HG03108 (cell line): Measurements from ENCODE around the gene NCAN.

Source experiments
- ATAC-seq: cut with Tn5 transposase; IDR thresholded peaks from one replicate; pipeline ENCODE4 v1.9.1; 2021; ENCODE audit warnings: moderate library complexity; ENCODE audit not compliant: unreplicated experiment

Gene NCAN

DNA sequence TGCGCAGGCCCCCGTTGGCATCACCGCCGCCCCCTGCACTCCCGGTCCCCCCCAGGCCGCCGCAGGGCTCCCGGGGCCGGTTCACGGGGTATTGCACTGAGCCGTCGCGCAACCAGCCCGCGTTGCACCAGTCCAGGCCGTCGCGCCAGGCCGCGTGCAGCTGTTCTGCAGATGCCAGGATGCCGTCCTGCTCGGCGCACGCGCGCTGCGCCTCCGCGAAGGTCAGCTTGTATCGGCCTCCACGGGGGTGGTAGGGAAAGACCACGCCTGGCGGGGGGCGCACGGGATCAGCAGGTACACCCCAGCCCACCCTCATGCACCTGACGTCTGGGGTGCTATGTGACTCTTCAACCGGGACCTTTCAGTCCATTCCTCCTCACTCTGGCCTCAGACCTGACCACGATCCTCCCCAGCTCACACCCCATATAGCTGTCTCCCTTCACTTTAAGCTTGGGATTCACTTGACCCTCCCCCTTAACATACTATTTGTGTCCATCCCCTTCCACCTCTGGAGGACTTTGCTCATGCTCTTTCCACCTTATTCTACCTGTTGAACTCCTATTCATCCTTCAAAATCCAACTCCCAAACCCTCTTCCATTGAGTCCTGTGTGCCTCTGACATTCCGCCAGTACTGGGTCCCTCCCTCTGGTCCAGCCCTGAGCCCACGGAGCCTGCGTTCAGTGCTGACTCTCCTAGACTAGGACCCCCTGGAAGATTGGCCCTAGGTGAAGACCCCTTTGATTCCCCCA, 47.0 kb downstream of the NCAN start:
- no peak for ATAC-seq

DNA sequence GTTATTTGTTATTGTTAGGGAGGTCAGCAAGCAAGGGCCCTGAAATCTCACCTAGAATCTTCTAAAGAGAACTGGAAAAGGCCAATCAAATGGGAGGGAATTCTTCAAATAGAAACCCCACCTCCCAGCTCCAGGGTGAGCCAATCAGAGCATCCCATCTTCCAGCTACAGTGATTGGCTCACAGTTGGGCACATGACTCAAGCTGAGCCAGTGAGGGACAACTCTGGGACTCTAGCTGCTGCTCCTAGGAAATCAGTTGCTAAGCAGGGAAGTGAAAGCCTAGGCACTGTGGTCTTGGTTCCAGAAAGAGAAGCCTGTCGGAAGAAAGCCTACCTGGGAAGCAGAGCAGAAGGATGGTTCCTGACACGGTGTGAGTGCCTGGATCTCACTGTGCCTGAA, 48.0 kb downstream of the NCAN start:
- ATAC-seq, result no peak

GRCh38 chr19:19260417-19261214, 48.9 kb downstream of the NCAN start:
- ATAC-seq, result no peak

DNA sequence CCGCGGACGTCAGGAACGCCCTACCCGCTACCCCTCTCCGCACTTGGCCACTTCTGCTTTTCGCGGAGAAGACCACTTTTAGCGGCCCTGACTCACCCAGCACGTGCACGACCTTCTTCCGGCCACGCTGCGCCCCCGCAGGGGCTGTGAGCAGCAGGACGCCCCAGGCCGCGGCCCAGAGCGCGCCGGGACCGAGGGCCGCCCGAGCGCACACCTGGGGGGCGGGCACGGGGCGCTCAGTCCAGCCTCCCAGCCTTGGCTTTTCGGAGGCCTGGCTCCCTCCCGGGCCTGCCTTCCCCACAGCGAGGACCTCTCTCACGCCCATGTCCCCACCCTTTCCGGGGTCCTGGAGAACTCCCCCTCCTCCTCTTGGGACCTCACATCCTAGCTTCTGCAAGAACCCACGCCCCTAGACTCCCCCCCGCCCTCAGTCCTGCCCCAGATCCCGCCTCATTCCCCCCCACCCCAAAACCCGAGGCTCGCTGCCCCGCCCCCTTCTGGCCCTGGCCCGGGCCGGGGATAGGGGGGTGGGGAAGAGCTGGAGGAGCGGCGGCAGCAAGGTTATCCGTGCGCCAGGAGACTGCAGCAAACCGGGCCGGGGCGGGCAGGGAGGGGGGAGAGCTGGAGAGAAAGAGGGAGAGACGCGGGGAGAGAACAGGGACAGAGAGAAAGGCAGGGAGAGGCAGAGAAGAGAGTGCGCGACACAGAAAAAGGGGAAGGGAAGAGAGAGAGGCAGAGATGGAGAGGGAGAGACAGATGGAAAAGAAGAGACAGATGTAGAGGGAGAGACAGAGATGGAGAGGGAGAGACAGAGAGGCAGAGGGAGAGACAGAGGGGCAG, 49.8 kb downstream of the NCAN start:
- no peak for ATAC-seq

DNA sequence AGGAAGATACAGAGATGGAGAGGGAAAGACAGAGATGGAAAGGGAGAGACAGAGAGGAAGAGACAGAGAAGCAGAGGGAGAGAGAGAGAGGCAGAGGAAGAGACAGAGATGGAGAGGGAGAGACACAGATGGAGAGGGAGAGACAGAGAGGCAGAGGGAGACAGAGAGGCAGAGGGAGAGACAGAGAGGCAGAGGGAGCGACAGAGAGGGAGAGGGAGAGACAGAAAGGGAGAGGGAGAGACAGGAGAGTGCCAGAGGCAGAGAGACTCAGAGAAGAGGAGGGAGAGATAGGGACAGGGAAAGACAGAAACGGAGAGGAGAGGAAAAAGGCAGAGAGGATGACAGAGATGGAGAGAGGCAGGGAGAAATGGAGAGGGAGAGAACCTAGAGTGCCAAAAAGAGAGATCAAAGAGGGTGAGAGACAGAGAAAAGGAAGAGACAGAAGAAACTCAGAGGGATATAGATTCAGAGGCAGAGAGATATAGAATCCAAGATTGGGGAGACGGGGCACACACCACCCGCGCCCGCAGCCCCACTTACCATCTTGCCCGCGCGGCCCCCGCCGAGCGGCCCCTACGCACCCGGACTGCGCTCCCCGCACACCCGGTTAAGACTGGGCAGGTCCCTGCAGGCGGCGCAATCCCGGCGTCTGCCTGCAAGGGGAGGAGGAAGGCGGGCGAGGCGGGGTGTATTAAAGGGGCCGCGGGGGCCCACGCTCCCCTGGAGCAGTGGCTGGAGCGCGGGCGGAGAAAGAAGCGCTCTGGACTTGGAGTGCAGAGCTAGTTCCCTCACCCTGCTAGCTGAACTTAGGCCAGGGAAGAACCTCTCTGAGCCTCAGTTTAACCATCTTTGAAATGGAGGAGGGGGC, 50.7 kb downstream of the NCAN start:
- ATAC-seq, result no peak

- no peak for ATAC-seq
Measured at GRCh38 chr19:19263886-19264487, 52.2 kb downstream of the NCAN start.

DNA sequence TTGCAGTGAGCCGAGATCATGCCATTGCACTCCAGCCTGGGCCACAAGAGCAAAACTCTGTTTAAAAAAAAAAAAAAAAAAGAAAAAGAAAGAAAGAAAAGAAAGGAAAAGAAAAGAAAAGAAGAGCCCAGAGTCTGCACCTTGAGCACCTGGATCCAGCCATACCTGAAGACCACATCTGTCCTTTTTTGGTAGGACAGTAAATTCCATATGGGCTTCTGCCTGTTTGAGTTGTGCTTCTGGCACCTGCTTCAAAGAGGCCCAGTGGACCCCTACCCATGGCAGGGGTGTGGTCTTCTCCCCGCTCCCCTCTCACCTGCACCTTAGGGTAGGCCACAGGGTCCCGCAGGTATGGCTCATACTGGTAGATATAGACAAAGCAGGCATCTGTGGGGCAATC, 55.5 kb downstream of the NCAN start:
- no peak for ATAC-seq

GRCh38 chr19:19268453-19269385, 57.0 kb downstream of the NCAN start:
- no peak for ATAC-seq

- ATAC-seq, result no peak
Measured at GRCh38 chr19:19269952-19270694, 58.4 kb downstream of the NCAN start.

DNA sequence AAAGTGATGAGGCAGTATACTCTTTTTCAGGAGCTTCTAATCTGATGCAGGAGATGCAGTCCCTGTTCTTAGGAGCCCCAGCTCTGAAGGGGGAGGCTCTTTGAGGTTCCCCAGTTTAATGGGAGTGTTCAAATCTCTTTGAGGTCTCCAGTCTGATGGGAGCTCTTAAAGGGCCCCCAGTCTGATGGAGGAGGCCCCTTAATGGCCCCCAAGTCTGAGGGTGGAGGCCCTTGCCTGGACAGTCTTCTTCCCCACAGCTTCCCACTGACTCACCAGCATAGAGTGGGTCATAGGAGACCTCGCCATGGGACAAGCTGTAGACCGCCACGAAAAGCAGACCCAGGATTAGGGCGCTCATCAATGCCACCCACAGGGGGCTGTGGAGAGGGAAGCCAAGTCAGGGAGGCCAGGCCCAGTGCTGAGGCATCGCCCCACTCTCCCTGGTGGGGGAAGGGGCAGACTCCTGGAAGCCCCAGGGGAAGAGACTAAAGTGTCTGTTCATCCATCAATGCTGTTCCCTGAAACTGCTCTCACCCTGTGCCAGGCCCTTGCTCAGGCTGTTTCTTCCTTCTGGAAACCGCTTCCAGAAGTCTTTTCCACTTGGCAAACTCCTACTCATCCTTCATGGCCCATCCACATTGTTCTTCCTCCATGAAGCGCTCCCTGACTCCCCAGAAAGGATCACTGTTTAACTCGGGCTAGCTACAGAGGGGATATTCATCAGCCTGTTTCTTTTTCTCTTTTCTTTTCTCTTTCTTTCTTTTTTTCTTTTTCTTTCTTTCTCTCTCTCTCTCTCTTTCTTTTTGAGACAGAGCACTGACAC, 59.2 kb downstream of the NCAN start:
- ATAC-seq, result no peak

DNA sequence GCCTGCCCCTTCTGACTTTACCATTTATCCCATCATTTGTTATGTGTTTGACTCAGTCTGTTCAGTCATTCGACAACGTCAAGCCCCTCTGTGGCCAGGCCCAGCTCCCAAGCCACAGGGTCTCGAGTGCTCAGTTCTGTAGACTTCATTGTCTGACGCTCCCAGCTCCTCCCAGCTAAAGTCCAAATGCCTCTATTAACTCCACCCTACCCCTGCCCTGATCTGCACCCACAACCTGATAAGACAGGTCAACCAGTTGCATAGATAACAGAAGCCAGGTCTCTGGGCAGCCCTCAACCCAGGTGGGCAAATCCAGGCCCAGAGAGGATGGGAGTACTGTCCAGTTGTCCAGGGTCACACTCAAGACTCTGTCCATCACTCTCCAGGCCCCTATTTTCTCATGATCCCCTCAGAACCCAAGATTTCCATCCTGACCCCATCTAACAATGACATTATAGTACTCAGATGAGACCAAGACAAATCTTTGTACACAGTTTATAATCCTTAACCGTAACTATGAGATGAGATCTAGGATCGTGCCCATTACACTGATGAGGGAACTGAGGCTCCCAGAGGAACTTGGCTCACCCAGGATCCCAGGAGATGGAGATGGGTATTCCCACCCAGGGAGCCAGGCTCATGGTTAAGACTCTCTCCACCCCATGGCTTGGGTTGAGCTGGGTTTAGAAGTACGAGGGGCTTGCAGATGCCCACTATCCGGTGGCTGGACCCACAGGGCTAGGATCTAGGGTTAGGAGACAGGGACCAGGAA, 60.3 kb downstream of the NCAN start:
- ATAC-seq, result no peak

DNA sequence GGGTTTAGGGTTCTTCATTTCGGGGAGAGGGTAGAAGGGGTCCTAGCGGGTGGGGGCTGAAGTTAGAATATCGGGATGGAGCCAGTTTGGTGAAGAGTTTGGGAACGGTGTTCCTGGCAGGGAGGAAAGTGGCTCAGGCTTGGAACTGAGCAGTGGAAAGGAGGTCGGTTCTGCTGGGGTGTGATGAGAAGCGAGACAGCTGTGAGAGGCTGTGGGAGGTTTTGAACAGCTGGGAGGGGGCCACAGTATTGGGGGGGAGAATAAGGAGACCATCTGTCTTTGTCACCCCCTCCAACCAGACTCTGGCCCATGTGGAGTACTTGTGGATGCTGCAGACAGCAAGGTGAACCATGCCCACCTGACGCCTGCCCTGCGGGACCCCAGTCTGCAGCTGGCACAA, 62.4 kb downstream of the NCAN start:
- ATAC-seq, result no peak

DNA sequence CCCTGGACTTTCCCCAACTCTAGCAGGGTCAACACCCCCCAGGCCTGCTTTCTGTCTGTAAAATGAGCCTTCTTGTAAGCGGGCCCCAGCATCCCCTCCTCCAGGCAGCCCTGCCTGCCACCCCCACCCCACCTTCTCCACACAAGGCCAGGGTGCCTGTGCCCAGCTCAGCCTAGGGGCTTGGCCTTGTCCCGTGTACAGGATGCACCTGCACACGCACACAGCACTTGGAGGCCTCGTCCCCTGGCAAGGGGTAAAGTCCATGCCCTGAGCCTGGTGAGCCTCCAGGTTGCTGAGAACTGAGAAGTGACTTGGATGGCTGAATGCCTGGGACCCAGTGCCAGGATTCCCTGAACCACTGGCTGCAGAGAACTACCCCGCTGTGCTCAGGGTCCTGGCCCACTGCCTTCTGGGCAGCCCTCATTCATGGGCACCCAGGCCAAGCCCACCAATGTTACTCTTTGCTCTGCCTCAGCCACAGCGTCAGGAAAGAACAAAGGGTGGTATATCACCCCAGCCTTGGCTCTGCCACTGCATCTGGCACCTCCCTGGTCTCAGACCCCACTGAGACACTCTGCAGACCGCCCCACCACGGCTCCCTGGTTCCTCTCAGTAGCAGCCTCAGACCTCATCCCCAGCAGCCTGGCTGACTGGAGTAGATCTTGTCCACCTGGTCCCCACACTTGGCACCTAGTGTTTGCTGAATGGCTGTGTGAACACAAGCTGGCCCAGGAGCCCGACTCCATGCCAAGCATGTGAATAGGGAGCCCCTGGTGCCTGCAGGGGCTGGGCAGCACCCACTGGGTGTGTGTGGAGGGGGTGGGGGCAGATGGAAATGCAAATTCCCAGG, 63.2 kb downstream of the NCAN start:
- ATAC-seq, result no peak

GRCh38 chr19:19276386-19276785, 64.6 kb downstream of the NCAN start:
- no peak for ATAC-seq

DNA sequence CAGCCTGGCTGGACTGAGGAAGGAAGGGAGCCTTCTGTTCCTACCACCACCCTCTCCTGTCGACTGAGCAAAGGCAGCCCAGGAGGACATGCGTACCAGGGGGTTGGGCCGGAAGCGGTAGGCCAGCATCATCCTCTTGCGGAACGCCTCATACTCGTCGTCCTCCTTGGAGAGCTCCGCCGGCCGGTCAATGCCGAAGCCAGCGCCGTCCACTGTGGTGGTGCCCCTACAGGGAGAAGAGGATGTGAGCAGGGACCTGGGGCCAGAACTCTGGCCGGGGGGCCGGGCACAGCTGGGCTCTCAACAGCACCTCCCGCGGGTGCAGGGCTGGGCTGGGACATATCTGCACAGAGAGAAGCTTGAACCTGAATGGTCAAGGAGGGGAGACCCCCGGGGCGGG, 65.1 kb downstream of the NCAN start:
- ATAC-seq, result no peak

DNA sequence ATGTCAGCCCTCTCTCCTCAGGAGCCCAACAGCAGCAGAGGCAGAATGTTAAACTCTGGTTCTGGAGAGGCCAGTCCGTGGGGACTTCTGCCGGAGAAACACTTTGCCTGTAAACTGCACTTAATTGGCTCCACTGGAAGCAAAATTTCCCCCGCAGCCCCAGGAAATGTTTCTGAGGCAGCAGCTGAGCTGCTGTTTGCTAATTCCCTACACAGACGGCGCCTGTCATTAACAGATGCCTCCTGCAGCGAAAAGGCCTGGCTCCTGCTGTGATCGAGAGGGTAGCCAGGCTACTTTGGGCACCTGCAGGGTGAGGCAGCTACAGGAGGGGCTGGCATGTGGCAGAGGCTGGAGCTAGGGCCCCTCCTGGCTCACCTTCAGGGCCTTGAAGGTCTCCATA, 66.6 kb downstream of the NCAN start:
- ATAC-seq, result no peak
